HG02623 (cell line): Measurements from ENCODE around the gene PID1.

Experiments used
- ATAC-seq: cut with Tn5 transposase; IDR thresholded peaks from one replicate; pipeline ENCODE4 v1.9.1; 2021; ENCODE audit warnings: moderate library complexity; ENCODE audit not compliant: unreplicated experiment

Gene PID1

DNA sequence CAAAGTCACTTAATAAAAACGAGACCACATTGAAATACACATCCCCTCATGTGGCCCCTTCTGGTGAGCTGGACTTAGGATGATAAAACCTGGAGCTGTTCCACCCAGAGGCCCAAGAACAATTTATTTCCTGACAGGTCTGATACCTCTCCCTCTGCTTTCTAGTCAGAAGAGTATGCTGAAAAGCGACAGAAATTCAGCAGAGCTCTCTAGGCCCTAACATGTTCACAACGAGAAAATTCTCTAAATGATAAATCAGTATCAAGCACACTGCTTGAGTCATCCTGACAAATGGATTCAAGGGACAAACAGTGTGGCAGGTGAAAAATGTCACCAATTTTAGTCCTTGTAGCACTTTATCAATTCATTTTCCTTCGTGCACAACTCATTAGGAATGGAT lies 233.5 kb downstream of the PID1 start:
- no peak for ATAC-seq

DNA sequence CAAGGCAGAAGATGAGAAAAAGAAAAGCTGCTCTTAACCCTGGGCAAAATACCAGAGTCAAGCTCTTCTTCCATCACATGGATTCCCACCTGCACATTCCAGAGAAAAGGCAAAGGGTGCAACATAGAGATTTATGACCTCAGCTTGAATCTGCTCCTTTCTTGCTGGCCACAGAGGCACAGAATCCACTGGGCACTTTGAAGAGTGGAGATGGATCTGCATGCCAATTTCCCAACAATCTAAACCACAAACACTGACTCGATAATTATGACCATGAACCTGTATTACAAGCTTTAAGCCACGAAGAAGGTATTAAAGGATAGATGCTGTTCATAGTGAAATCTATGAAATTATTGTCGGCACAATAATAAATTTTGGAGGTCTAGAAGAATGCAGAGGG lies 237.3 kb downstream of the PID1 start:
- ATAC-seq: no peak

DNA sequence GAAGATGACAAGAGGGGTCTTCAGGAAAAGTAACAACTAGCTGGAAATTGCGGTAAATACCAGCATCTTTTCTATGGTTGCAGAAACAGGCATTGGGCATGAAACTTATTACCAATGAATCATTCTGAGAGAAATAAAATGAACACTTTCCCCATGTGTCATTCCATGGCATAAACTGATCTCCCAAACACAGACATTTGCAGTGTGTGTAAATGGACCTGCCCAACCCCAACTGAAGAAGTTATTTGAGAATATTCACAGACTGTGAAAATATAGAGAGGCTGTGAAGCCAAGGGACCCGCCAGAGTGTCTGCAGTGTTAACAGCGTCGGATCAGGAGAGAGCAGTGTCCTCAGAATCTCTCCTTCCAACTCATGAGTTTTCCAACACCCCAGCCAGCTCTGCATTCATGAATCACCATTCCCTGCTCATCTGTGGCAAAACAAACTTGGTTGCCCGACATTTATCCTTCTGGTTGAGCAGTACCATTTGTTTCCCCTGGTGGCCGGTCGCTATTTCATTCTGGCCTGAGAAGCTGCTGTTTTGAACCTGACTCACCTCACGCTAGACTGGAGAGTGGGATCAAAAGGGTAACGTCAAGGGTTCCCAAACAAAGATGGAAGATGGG lies 238.4 kb downstream of the PID1 start:
- no peak for ATAC-seq

DNA sequence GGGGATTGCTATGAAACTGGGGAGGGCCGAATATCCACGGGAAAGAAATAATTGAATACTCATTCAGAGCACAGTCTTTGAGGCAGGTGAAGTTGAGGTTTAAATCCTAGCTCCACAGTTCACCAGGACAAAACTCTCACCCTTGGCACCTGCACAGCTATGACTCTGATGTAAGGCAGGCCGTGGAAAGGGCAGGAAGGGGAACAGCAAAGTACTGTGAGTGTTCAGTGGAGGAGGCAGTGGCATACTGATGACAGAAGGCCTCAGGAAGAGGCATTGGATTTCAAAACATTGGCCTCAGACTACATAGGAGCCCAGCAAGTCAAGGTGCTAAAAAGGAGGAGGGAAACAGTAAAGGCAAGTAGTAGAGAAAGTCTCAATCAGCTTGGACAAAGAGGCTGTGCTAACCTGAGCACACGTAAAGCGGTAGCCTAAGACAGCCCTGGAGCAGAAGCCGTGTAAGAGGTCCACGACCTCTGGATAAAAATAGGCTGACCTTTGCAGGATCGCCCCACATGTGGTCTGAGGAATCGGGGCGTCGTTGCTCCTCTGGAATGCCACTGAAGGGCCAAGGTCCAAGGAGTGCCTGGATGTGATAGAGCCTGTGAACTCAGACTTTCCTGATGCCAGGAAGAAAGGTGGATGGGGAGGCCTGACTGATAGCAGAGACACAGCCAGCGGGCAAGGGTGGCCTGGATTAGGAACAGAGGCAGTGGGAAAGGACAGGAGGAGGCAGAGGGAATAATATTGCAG lies 243.6 kb downstream of the PID1 start:
- no peak for ATAC-seq

DNA sequence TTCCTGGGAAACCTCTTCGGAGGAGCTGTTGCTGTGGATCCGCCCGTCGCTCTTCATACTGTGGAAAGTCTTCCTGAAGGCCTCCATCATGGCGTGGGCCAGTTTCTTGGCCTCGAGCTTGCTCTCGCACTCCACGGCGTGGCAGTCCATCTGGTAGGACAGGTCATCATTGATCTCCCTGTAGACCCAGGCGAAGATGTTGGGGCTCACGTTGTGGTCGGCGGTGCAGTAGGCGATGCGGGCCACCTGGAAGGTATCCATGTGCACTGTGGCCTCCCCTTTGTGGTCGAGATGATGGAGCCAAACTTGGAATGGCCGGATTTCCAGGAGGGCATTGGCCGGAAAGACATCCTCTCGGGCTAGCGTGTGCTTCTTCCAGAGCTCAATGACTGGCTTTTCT lies 245.4 kb downstream of the PID1 start:
- ATAC-seq: no peak

- no peak for ATAC-seq
These were observed 248.4 kb downstream of the PID1 start for GRCh38 chr2:229022652-229023051.

- no peak for ATAC-seq
These were observed 249.0 kb downstream of the PID1 start for GRCh38 chr2:229022071-229022470.

DNA sequence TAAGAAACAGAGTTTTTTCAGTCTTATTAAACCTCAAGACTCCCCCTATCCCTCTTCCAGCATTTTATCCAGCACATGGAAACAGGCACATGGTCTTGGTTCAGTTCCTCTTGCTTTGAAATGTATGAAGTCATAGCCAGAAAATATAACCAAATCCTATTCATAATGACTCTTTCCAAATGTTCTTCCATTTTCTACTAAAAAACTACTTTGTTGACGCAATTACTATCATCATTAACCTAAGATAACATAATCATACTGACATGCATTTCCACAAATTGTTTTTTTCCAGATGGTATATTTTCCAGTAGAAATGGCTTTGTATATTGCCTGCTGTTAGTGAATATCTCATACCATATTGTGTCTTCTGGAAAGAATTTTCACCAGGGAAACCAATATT lies 261.3 kb downstream of the PID1 start:
- no peak for ATAC-seq

DNA sequence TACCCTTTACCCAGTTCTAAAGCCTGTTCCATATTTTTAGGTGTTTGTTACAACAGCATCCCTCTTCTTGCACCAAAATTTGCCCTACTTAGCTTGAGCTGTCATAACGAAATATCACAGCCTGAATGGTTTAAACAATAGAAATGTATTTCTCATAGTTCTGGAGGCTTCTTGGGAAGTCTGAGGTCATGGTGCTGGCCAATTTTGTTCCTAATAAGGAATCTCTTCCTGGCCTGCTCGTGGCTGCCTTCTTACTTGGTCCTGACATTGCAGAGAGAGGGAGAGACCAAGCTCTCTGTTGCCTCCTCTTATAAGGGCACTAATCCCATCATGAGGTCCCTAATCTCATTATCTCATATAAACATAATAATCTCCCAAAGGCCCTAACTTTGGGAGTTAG lies 267.8 kb downstream of the PID1 start:
- no peak for ATAC-seq

- no peak for ATAC-seq
These were observed 269.9 kb downstream of the PID1 start for GRCh38 chr2:229001196-229001595.

GRCh38 chr2:228999326-228999725 lies 271.8 kb downstream of the PID1 start:
- ATAC-seq: no peak

DNA sequence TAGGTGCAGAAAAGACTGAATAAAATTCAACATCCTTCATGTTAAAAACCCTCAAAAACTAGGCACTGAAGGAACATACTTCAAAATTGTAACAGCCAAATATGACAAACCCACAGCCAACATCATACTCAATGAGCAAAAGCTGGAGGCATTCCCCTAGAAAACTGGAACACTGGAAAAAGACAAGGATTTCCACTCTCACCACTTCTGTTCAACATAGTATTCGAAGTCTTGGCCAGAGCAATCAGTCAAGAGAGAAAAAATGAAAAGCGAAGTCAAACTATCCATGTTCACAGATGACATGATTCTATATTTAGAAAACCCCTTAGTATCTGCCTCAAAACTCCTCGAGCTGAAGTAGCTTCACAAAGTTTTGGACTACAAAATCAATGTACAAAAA lies 282.3 kb downstream of the PID1 start:
- no peak for ATAC-seq

GRCh38 chr2:228987441-228988155 lies 283.5 kb downstream of the PID1 start:
- ATAC-seq: no peak

- no peak for ATAC-seq
These were observed 284.1 kb downstream of the PID1 start for GRCh38 chr2:228986961-228987360.

DNA sequence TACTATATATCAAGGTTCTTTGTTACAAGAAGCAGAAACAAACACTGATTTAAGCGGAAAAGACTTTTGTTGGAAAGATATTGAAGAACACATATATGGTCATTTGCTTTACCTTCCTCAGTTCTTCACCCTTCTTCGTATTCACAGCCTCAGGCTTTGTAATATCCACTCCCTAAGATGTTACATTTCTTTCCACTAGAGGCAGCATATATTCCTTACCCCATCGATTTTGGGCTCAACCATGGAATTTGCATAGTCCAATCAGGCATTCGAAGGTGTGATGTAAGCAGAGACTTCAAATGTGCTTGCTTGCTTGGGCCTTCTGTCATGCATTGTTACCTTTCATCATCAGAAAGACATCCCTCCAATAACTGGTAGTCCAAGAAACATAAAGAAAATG lies 287.4 kb downstream of the PID1 start:
- ATAC-seq: no peak

DNA sequence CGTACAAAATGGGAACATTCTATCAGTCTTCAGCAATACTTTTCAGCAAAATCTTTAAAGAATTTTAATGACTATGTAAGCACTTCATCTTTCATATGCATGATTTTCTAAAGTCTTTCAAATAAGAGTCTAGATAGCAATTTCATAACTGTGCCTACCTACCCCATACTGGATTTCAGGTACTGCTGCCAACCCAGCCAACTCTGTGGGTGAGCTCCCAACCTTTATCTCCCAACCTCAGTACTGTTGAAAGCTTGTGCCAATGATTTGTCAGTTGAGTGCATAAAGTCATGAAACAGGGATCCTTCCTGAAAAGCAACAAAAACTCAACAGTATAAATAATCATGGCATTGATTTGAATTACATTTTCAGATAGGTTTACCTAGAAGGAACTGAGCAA lies 296.9 kb downstream of the PID1 start:
- no peak for ATAC-seq
